PC-9 (cell line): ENCODE results near the gene AFAP1. TPM values are rescaled to one million over a fixed set of nuclear protein-coding genes. Genes with fewer than 3 reads are reported as not detected.

Experiments used
- BruUV-seq: library from RNA; stranded (reverse); fragments of 400-500 nt; replicated peaks from 2 replicates; lab custom pipeline; 2021; lab: Mats Ljungman, UMichigan
- CTCF ChIA-PET: fragments of 300-600 bp; sonication (Branson Sonifier 250); formaldehyde crosslinking; loops from one replicate; lab custom pipeline; 2022; ENCODE audit warnings: antibody characterized with exemption; lab: Charles Lee
- POLR2A ChIA-PET: fragments of 300-600 bp; sonication (Branson Sonifier 250); formaldehyde crosslinking; loops from one replicate; lab custom pipeline; 2022; ENCODE audit warnings: antibody characterized with exemption; ENCODE audit not compliant: unreplicated experiment; lab: Charles Lee
- DNase-seq, 2 experiments: peaks; one replicate each; pipeline versions ENCODE4 v3.0.0 to v3.0.0-alpha.2; 2015 to 2022; ENCODE audit warnings: mixed read lengths in 1 of 2
- H2AFZ ChIP-seq: fragments of 200-600 bp; sonication (generic); 2 replicates; pipeline ENCODE4 v1.8.1; 2017; ENCODE audit warnings: antibody characterized with exemption
- H3F3A ChIP-seq: fragments of 200-600 bp; sonication (generic); 2 replicates; pipeline ENCODE4 v1.8.1; 2017; ENCODE audit warnings: antibody characterized with exemption, mild to moderate bottlenecking, low read depth; ENCODE audit not compliant: insufficient read depth
- H3K27ac ChIP-seq: fragments of 200-600 bp; sonication (generic); 2 replicates; pipeline ENCODE4 v1.6.1; 2016; ENCODE audit warnings: mixed run types
- H3K27me3 ChIP-seq: fragments of 200-600 bp; sonication (generic); 2 replicates; pipeline ENCODE4 v1.6.1; 2016; ENCODE audit warnings: low read depth, mixed run types; ENCODE audit not compliant: insufficient read depth
- H3K36me3 ChIP-seq: fragments of 200-600 bp; sonication (generic); 2 replicates; pipeline ENCODE4 v1.6.1; 2016; ENCODE audit warnings: low read depth, mixed run types
- H3K4me1 ChIP-seq: fragments of 200-600 bp; sonication (generic); replicated peaks from 2 replicates; pipeline ENCODE4 v1.6.1; 2016; ENCODE audit warnings: mixed run types; ENCODE audit not compliant: insufficient read depth
- H3K4me2 ChIP-seq: fragments of 200-600 bp; sonication (generic); 2 replicates; pipeline ENCODE4 v1.6.1; 2017; ENCODE audit warnings: mixed run types
- H3K4me3 ChIP-seq: fragments of 200-600 bp; sonication (generic); 2 replicates; pipeline ENCODE4 v1.6.1; 2016; ENCODE audit warnings: mixed run types
- H3K79me2 ChIP-seq: fragments of 200-600 bp; sonication (generic); 2 replicates; pipeline ENCODE4 v1.6.1; 2017; ENCODE audit warnings: low read depth, mixed run types
- H3K9me2 ChIP-seq: fragments of 200-600 bp; sonication (generic); 2 replicates; pipeline ENCODE4 v1.8.1; 2017; ENCODE audit warnings: mild to moderate bottlenecking; ENCODE audit not compliant: insufficient read depth
- H3K9me3 ChIP-seq: fragments of 200-600 bp; sonication (generic); 2 replicates; pipeline ENCODE4 v1.8.1; 2016; ENCODE audit warnings: low read depth; ENCODE audit not compliant: insufficient read depth
- H4K20me1 ChIP-seq: fragments of 200-600 bp; sonication (generic); 2 replicates; pipeline ENCODE4 v1.8.1; 2017; ENCODE audit not compliant: insufficient read depth
- CTCF ChIP-seq: fragments of 200-600 bp; sonication (generic); conservative IDR thresholded peaks from 2 replicates; pipeline ENCODE4 v1.6.1; 2017; ENCODE audit warnings: mixed run types, antibody characterized with exemption, mild to moderate bottlenecking, moderate library complexity
- EZH2 ChIP-seq: fragments of 200-600 bp; sonication (generic); IDR thresholded peaks from 2 replicates; pipeline ENCODE4 v1.8.0; 2017; ENCODE audit warnings: antibody characterized with exemption, low read depth
- intact Hi-C: fragments of 100-400 bp; cut with micrococcal nuclease; formaldehyde crosslinking; loops from one replicate; pipeline ENCODE4 v1.10.0; 2022; ENCODE audit not compliant: unreplicated experiment
- total RNA-seq: library from RNA; stranded (reverse); gene quantifications from 2 replicates; pipeline ENCODE4 v1.2.3, GENCODE V29; 2021

Gene AFAP1
- total RNA-seq, 1 experiment from 2014 or later, result 69.6 TPM

- H3K4me2 ChIP-seq, result no peak overlapping the region
- H3K27me3 ChIP-seq, result no peaks in the 10 kb centered on the region
- no peak overlapping the region for H3K27ac ChIP-seq
- ChIA-PET POLR2A (no interaction called here), CTCF (no interaction called here)
- H2AFZ ChIP-seq, result no peak overlapping the region
- TF ChIP-seq EZH2, result no peak
- TF ChIP-seq CTCF, result no peak
- peaks cover 8% of the 10 kb centered on the region for H4K20me1 ChIP-seq
- no peaks in the 10 kb centered on the region for H3K4me1 ChIP-seq
- no TSS peak for BruUV-seq
- peaks cover 37% of the 10 kb centered on the region for H3K36me3 ChIP-seq
- no peaks in the 10 kb centered on the region for H3K9me3 ChIP-seq
- no peak overlapping the region for H3K4me3 ChIP-seq
- no peaks in the 10 kb centered on the region for H3K79me2 ChIP-seq
- no peaks in the 10 kb centered on the region for H3K9me2 ChIP-seq
- DNase-seq, result no peak
- H3F3A ChIP-seq, result peaks cover 10% of the 10 kb centered on the region; the same call in 1 of the 2 replicates
- intact Hi-C loops, result no loop called here
Measured at GRCh38 chr4:7795983-7796382, 143.7 kb downstream of the AFAP1 start.

GRCh38 chr4:7793186-7793585 lies 146.5 kb downstream of the AFAP1 start:
- ChIA-PET CTCF (no interaction called here), POLR2A (interaction anchor here (0.6 kb wide), 1 partner anchor 136 kb away, joined by 5 read pairs; no protein-coding TSS in a partner anchor)
- Histone ChIP-seq H3K9me3 (no peaks in the 10 kb centered on the region), H3F3A (peaks cover 10% of the 10 kb centered on the region; the same call in 1 of the 2 replicates), H2AFZ (no peak overlapping the region), H3K9me2 (no peaks in the 10 kb centered on the region), H3K4me2 (no peak overlapping the region), H3K79me2 (no peaks in the 10 kb centered on the region), H3K36me3 (0 out of 2 replicates have a peak, but pooled peaks cover 16% of the 10 kb centered on the region), H3K4me3 (no peak overlapping the region), H3K27me3 (no peaks in the 10 kb centered on the region), H4K20me1 (peaks cover 15% of the 10 kb centered on the region), H3K27ac (no peak overlapping the region), H3K4me1 (no peaks in the 10 kb centered on the region)
- intact Hi-C loops, result no loop called here
- TF ChIP-seq CTCF (no peak), EZH2 (no peak)
- no TSS peak for BruUV-seq
- no peak for DNase-seq

- H4K20me1 ChIP-seq, result peaks cover 19% of the 10 kb centered on the region
- no peaks in the 10 kb centered on the region for H3K9me3 ChIP-seq
- H3K4me2 ChIP-seq, result no peak overlapping the region
- TF ChIP-seq CTCF (no peak), EZH2 (no peak)
- H3K9me2 ChIP-seq, result no peaks in the 10 kb centered on the region
- H3F3A ChIP-seq, result peaks cover 10% of the 10 kb centered on the region; the same call in 1 of the 2 replicates
- H3K4me1 ChIP-seq, result no peaks in the 10 kb centered on the region
- no peaks in the 10 kb centered on the region for H3K79me2 ChIP-seq
- H3K36me3 ChIP-seq, result 0 out of 2 replicates have a peak, but pooled peaks cover 16% of the 10 kb centered on the region
- H3K27me3 ChIP-seq, result no peaks in the 10 kb centered on the region
- no peak for DNase-seq
- H2AFZ ChIP-seq, result no peak overlapping the region
- intact Hi-C loops, result no loop called here
- BruUV-seq, result no TSS peak
- no peak overlapping the region for H3K27ac ChIP-seq
- no peak overlapping the region for H3K4me3 ChIP-seq
- CTCF ChIA-PET, result no interaction called here
- POLR2A ChIA-PET, result no interaction called here
Measured at GRCh38 chr4:7792616-7793015, 147.0 kb downstream of the AFAP1 start.
